ENCODE measurements around the gene RARG.

Gene RARG

DNA sequence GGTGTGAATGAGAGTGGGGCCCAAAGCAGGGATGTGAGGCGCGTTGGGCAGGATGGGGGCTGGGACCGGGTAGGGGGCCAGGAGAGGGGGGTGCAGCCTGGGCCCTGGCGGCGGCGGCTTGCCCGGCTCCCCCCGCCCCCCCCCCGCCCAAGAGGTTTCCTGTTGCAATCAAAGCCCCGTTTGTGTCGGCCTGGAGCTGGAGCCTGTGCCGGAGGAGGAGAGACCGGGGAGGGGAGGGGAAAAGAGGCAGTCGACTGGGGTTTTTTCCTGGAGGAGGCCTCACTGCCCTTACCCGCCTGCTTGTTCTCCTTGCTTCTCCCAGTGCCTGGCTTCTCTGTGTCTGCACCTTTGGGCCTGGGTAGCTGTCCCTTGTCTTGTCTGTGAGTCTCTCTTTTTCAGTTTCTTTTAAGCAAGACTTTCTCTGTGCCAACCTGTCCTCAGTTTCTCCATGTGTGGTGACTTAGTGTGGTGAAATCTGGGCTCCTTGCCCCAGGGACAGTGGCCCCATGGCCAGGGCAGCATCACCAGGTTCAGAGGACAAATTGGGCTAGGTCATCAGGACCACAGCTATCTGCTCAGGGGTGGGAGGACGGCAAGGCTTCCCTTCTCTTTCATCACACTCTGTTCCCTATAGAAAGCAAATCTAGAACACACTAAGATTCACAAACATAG lies 8.5 kb downstream of the RARG start:
- no peak for DNase-seq

DNA sequence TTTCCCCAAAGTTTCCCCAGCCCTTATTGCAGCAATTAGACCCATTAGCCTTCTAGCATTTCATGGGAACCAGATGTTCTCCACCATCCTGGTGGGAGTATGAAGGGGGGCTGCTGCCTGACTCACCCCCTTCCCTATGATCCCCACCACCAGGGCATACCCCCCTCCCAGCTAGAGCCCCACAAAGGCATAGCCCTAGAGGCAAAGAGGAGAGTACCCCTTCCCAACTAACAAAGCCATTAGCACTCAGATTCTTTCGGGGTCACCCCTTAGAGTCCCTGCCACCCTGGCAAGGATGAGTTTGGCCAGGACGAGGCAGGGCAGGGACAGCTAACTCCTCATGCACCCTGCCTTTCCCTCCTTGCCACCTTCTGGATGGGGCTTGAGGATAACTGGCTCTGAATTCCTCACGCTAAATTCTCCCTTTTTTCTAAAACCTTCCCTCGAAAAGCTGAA lies 9.2 kb downstream of the RARG start:
- DNase-seq = no peak

DNA sequence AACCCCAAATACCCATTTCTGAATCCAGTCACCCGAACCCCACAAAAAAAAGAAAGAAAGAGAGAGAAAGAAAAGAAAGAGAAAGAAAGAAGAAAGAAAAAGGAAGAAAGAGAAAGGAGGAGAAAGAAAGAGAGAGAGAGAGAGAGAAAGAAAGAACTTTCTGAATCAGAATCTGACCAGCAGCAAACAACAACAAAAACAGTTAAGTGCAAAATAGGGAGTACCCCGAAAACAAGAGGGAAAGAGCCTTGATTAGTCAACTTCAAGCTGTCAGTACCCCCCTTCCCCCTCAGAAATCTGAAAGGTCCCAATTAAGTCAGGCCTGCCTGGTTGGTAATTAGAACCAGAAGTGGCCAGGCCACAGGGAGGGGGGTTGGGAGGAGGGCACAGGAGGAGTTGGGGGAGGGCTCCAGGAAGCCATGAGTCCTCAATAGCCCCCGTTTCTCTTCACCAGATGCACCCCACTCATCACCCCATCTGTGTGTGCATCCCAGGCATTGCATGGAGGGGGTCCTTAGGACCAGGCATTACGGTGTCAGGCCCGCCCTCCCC lies 9.8 kb downstream of the RARG start:
- no peak for DNase-seq

GRCh38 chr12:53221203-53222080 lies 10.6 kb downstream of the RARG start:
- DNase-seq = peak; percentile 62

GRCh38 chr12:53220694-53221202 lies 11.3 kb downstream of the RARG start:
- peak; percentile 75 for DNase-seq

DNA sequence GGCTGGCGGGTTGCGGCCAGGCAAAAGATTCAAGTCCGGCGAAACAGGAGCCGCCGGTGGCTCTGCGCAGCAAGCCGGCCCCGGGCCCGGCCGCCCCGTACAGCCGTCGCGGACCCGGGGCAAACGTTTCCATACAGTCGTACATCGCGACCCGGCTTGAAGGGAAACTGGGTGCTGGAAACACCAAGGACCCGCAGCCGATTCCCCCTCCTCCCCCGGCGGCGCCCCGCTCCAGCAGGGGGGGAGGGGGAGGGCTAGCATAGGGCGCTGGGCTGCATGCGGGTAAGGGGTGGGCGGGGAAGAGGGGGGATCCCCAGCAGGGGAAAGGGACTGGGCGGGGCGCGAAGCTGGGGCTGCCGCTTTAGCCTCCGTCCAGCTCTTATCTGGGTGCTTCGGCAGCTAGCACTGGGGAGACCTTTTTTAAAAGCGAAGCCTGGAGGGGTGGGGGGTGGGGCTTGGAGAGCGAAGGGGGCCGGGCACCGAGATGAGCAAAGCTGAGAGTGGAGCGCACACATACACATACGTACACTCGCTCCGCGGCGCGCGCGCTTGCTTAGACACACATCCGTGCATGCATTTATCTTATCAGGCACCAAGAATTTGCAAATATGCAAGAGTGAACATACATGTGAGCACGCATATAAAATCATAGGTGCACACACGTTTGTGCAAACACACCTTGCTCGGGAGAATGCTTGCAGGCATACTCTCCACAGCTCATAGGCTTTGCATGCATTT lies 11.9 kb downstream of the RARG start:
- peak; percentile 76 for DNase-seq

DNA sequence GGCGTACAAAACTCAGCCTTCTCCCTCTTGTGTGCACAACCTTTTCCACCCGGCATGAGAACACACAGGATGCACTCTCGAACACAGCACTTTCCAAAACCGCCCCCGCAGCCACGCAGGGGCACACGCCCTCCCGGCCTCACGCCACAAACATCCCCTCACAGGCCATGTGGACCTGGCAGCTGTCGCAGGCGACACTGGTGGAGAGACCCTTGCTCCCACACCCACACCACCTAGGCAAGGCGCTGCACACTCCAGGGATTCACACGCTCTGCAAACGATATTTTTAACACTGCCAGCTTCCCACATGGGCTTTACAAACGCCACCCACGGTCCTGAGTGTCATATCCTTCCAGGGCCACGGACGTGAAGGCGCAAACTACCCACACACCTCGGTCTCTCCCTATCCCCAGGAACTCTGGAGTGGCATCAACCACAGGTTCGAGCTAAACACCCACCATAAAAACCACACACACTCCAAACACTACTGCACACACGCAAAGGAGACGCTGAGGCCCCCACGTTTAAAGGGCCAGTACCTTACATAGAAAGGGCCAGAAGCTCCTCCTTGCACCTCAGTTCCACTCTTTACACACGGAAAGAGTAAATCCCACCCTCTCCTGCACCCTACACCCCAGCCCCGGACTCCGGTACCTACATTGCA lies 12.6 kb downstream of the RARG start:
- peak; percentile 61 for DNase-seq

GRCh38 chr12:53218551-53219291 lies 13.3 kb downstream of the RARG start:
- DNase-seq = no peak

- DNase-seq = no peak
These were observed 14.1 kb downstream of the RARG start for GRCh38 chr12:53217931-53218307.

GRCh38 chr12:53217051-53217930 lies 14.7 kb downstream of the RARG start:
- peak; percentile 57 for DNase-seq

GRCh38 chr12:53215497-53215896 lies 16.5 kb downstream of the RARG start:
- no peak for DNase-seq

DNA sequence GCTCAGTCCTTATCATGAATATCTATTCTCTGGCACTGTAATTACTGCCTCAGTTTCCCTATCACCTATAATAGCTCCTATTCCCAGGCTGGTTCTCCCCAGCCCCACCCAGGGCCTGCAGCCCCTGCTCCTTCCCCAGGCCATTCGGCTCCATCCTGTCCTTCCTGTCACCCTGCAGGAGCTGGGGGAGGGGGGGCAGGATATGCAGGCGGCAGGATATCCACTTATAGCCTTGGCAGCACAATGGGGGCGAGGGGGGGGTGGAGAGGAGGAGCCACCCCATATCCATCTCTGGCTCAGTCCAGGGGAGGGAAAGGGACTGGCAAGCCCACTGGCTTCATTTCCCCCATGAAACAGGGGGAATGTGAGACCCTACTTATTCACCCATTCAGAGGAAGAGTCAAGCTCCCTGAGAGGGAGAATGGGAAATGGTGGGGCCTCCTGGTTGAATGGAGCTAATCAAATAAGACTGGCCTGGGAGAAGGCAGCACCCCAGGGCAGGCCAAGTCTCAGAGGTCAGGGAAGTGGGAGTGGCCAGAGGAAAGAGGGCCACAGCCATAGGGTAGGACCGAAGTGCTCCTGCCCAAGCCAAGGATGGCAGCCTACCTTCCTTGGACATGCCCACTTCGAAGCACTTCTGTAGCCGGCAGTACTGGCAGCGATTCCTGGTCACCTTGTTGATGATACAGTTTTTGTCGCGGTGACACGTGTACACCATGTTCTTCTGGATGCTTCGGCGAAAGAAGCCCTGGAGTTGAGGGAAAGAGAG lies 17.1 kb downstream of the RARG start:
- no peak for DNase-seq

GRCh38 chr12:53214221-53214620 lies 17.8 kb downstream of the RARG start:
- DNase-seq = no peak

DNA sequence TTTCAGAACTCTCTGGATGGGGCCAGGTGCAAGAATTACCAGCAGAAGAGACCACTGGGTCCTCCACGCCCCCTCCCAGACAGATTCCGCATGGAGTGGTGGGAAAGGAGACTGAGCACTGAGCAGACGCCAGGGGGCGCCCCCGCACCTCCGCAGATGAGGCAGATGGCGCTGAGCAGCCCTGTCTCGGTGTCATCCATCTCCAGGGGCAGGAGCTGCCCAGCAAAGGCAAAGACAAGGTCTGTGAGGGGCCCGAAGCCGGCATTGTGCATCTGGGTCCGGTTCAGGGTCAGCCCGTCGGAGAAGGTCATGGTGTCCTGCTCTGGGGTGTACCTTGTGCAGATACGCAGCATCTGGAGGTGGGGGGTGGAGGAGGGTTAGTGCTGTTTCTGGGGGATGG lies 18.7 kb downstream of the RARG start:
- DNase-seq = peak; percentile 86

- no peak for DNase-seq
These were observed 19.1 kb downstream of the RARG start for GRCh38 chr12:53212931-53213330.

DNA sequence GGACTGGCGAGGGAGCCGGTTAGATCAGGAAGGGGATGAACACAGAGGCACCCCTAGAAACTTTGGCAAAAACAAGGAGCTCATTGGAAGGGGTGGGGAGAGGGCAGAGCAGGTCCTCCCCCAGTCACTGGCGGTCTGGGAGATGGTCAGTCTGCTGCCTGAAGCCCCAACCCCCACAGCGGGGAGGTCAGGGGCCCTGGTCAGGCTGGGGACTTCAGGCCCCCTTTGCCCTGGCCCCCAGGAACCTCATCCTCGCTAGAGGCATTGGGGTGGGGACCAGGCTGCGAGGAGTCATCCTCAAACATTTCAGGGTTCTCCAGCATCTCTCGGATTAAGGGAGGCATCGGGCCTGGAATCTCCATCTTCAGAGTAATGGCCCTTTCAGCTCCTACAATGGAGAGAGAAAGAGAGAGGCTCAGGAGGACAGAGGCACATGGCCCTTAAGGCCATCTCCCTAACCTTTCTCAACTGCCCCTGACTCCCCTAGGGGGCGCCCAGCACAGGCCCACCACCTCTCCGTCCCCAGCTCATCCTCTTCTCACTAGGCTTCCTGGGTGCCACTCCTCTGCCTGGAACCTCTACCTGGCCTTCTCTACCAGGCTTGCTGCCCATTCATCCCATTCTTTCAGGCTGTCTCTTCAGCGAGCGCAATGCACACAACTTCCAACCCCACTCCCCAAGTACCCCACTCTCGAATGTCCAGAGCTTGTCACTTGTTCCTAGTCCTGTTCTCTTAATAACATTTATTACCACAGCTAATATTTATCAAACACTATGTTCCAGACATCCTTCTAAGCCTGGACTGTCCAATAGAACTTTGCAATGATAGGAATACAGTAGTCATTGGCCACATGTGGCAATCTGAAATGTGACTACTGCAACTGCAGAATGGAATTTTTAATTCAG lies 20.3 kb downstream of the RARG start:
- no peak for DNase-seq

DNA sequence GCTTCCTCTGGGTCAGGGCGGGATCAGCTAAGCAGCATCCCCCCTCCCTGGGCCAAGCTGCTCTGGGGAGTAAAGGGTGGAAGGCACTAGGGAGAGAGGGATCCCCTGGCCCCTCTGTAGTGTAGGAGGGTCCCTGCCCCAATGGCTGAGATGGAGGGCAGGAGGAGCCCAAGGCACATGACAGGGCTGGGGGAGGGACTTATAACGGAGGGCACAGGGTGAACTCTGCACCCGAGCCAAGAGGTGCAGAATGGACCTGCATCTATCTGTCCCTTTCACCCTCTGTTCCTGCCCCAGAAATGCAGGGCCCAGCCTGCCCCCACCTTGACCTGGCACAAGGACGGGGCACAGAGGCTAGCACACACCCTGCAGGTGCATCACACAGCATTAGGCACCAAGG lies 21.2 kb downstream of the RARG start:
- no peak for DNase-seq

- DNase-seq = no peak
These were observed 23.0 kb downstream of the RARG start for GRCh38 chr12:53208877-53209463.

Measured in activated T-cell treated with anti-CD3 and anti-CD28 coated beads, Interleukin-2, amount 50 U/mL, for 1 hour (primary cell).